Measurements from ENCODE around the gene LSM10.

- TF ChIP-seq CTCF (IDR thresholded peaks at IDR 0.05; ENCODE audit: borderline replicate concordance, extremely low read depth, low read length, poor library complexity, severe bottlenecking) (no peak), EZH2 (IDR thresholded peaks at IDR 0.05; ENCODE audit: borderline replicate concordance, low read depth, low read length, severe bottlenecking) (no peak)
These were observed 46.3 kb downstream of the LSM10 start for GRCh38 chr1:36351227-36351977.
